K562 (cell line): ENCODE results near the gene DNAH10. TPM values are rescaled to one million over a fixed set of nuclear protein-coding genes. Genes with fewer than 3 reads are reported as not detected.

Experiments used
- ATAC-seq: fragments of 200-7000 bp; cut with Tn5 transposase; 3 replicates; pipeline ENCODE4 v1.9.1; 2020; ENCODE audit warnings: moderate library complexity
- BruUV-seq: library from RNA; stranded (reverse); fragments of 400-500 nt; replicated peaks from 2 replicates; lab custom pipeline; 2021; lab: Mats Ljungman, UMichigan
- CTCF ChIA-PET: fragments of 300-600 bp; formaldehyde crosslinking; extraction: SDS; loops from one replicate; lab custom pipeline; 2021; ENCODE audit warnings: low intra/inter-chr PET ratio; lab: Yijun Ruan, JAX
- POLR2A ChIA-PET: fragments of 300-600, 350-650 bp; sonication (Branson Sonifier 250); formaldehyde crosslinking; extraction: SDS; loops from one replicate; lab custom pipeline; 2021; ENCODE audit warnings: antibody characterized with exemption, inconsistent platforms; lab: Yijun Ruan, JAX
- DNase-seq, 4 experiments: peaks; one replicate each; pipeline versions ENCODE4 v3.0.0 to v3.0.0-alpha.2; 2011 to 2018; ENCODE audit warnings: low spot score in 3 of 4, mixed read lengths in 3 of 4; ENCODE audit errors: extremely low read depth in 1 of 4
- FAIRE-seq: peaks from 2 replicates; lab custom pipeline; 2011; peaks lifted over from hg19 to GRCh38; lab: Jason Lieb, UNC
- H2AFZ ChIP-seq: 2 replicates; pipeline ENCODE4 v1.6.0; 2011; ENCODE audit warnings: low read depth, low read length, control low read depth, inconsistent platforms
- H3K27ac ChIP-seq: fragments of 200-600 bp; 3 replicates; pipeline ENCODE4 v1.8.0; 2011; ENCODE audit warnings: low read depth, mild to moderate bottlenecking, control low read depth, inconsistent platforms, low read length, moderate library complexity, mixed read lengths; ENCODE audit errors: extremely low read depth
- H3K27me3 ChIP-seq, 2 experiments: fragments of 300-600 bp in 1 of 2; 2 replicates in 1 of 2; 3 replicates in 1 of 2; pipeline versions ENCODE4 v1.6.0 to v1.8.0; 2011; ENCODE audit warnings: inconsistent platforms in 2 of 2, low read length in 2 of 2, mild to moderate bottlenecking in 1 of 2, mixed read lengths in 1 of 2, moderate library complexity in 1 of 2; ENCODE audit not compliant: control insufficient read depth in 2 of 2, insufficient read depth in 2 of 2
- H3K36me3 ChIP-seq: fragments of 300-600 bp; 3 replicates; pipeline ENCODE4 v1.8.0; 2011; ENCODE audit warnings: mild to moderate bottlenecking, low read length, inconsistent platforms; ENCODE audit not compliant: control insufficient read depth, insufficient read depth
- H3K4me1 ChIP-seq, 2 experiments: fragments of 200-600 bp in 1 of 2; replicated peaks in 1 of 2; 2 replicates in 1 of 2; 3 replicates in 1 of 2; pipeline versions ENCODE4 v1.5.1 to v1.8.0; 2011; ENCODE audit warnings: inconsistent platforms in 2 of 2, low read length in 2 of 2, mild to moderate bottlenecking in 1 of 2, mixed read lengths in 1 of 2, moderate library complexity in 1 of 2; ENCODE audit not compliant: control insufficient read depth in 2 of 2, insufficient read depth in 2 of 2
- H3K4me2 ChIP-seq: 2 replicates; pipeline ENCODE4 v1.6.1; 2011; ENCODE audit warnings: low read length, control low read depth, inconsistent platforms, mixed read lengths; ENCODE audit not compliant: insufficient read depth
- H3K4me3 ChIP-seq: fragments of 200-600 bp; sonication (generic), shearing (Covaris generic); 2 replicates; pipeline ENCODE4 v1.5.1; 2016; ENCODE audit warnings: control low read depth, inconsistent platforms
- H3K79me2 ChIP-seq: fragments of 200-600 bp; 3 replicates; pipeline ENCODE4 v1.8.0; 2011; ENCODE audit warnings: low read length, inconsistent platforms; ENCODE audit not compliant: control insufficient read depth, insufficient read depth
- H3K9ac ChIP-seq, 2 experiments: 2 replicates each; pipeline versions ENCODE4 v1.6.0 to v1.6.1; 2011; ENCODE audit warnings: low read depth in 2 of 2, low read length in 2 of 2, control low read depth in 1 of 2, inconsistent platforms in 1 of 2, mild to moderate bottlenecking in 1 of 2, mixed read lengths in 1 of 2; ENCODE audit not compliant: insufficient read depth in 1 of 2
- H3K9me1 ChIP-seq: one replicate; pipeline ENCODE4 v1.6.0; 2011; ENCODE audit warnings: inconsistent platforms, mild to moderate bottlenecking, low read length, moderate library complexity; ENCODE audit not compliant: control insufficient read depth, insufficient read depth
- H3K9me3 ChIP-seq: replicated peaks from 2 replicates; pipeline ENCODE4 v1.5.1; 2011; ENCODE audit warnings: low read depth, low read length, inconsistent platforms; ENCODE audit not compliant: control insufficient read depth, insufficient read depth
- H4K20me1 ChIP-seq: replicated peaks from 2 replicates; pipeline ENCODE4 v1.6.1; 2011; ENCODE audit warnings: low read length, inconsistent platforms, mixed read lengths; ENCODE audit not compliant: control insufficient read depth, insufficient read depth
- CTCF ChIP-seq, 3 experiments: IDR thresholded peaks in 2 of 3; conservative IDR thresholded peaks in 1 of 3; 2 replicates each; pipeline ENCODE4 v1.5.1; 2011 to 2012; ENCODE audit warnings: low read length in 3 of 3, mild to moderate bottlenecking in 3 of 3, control low read depth in 2 of 3, improper control_type of control experiment in 1 of 3, inconsistent platforms in 1 of 3, low read depth in 1 of 3, mixed read lengths in 1 of 3, moderate library complexity in 1 of 3; ENCODE audit not compliant: insufficient read depth in 2 of 3
- FOXK1 ChIP-seq: sonication (generic); formaldehyde crosslinking; IDR thresholded peaks from 2 replicates; pipeline ENCODE4 v1.8.0; 2022; ENCODE audit warnings: missing genetic modification reagents, mild to moderate bottlenecking, borderline replicate concordance
- MNT ChIP-seq, 2 experiments: fragments of 450-650 bp; conservative IDR thresholded peaks; 2 replicates each; pipeline ENCODE4 v1.6.1; 2017; ENCODE audit warnings: mild to moderate bottlenecking in 2 of 2, moderate library complexity in 2 of 2
- NFRKB ChIP-seq: fragments of 450-650 bp; IDR thresholded peaks from 2 replicates; pipeline ENCODE4 v1.6.1; 2016; ENCODE audit warnings: low read depth
- NR0B1 ChIP-seq: fragments of 450-650 bp; IDR thresholded peaks from one replicate; pipeline ENCODE4 v1.6.1; 2018; ENCODE audit warnings: mild to moderate bottlenecking, moderate library complexity; ENCODE audit not compliant: partially characterized antibody
- RREB1 ChIP-seq: fragments of 250-450 bp; sonication (Bioruptor Pico); IDR thresholded peaks from 2 replicates; pipeline ENCODE4 v1.4.0; 2020
- ZNF3 ChIP-seq: fragments of 250-450 bp; sonication (Bioruptor Pico); IDR thresholded peaks from 2 replicates; pipeline ENCODE4 v1.5.0; 2021; ENCODE audit warnings: mild to moderate bottlenecking, moderate library complexity
- ZNF395 ChIP-seq: fragments of 200-800 bp; sonication (Bioruptor generic); IDR thresholded peaks from 2 replicates; pipeline ENCODE4 v1.6.1; 2017; ENCODE audit warnings: missing genetic modification characterization, missing compliant biosample characterization
- WGBS: fragments of 100-300 bp; shearing (Covaris generic); methylation state at CpG from one replicate; pipeline ENCODE4 v1.1.6; 2016; ENCODE audit warnings: low coverage, mixed read lengths; ENCODE audit not compliant: insufficient coverage; ENCODE audit errors: missing lambda C conversion rate; 5-methylcytosine and 5-hydroxymethylcytosine counted together
- in situ Hi-C: fragments of 300-500 bp; cut with MboI; formaldehyde crosslinking; loops from 4 replicates; pipeline ENCODE4 v1.15.0; 2018; ENCODE audit warnings: inconsistent platforms, mixed read lengths
- intact Hi-C: fragments of 100-400 bp; cut with micrococcal nuclease; formaldehyde crosslinking; loops from 2 replicates; pipeline ENCODE4 v1.14.2; 2022
- polyA plus RNA-seq, 8 experiments: library from polyadenylated mRNA; depleted of rRNA in 4 of 8; stranded (reverse) in 5 of 8; unstranded in 3 of 8; fragments of >200 nt; fragmentation: Nextera tagmentation in 2 of 8; fragmentation: Illumina TruSeq in 1 of 8; extraction: Ambion mirVana in 2 of 8; extraction: Trizol in 1 of 8; gene quantifications; 2 replicates each; pipeline versions ENCODE4 v1.2.1 to v1.2.3, GENCODE V29; 2011 to 2014; ENCODE audit warnings: inconsistent platforms in 1 of 8, missing spikeins in 1 of 8
- total RNA-seq, 7 experiments: library from RNA; depleted of rRNA in 6 of 7; stranded (reverse); fragments of >200 nt in 6 of 7; fragmentation: Illumina TruSeq in 2 of 7; extraction: Trizol in 2 of 7; gene quantifications; 2 replicates each; pipeline versions ENCODE4 v1.2.1 to v1.2.3, GENCODE V29; 2011 to 2021; ENCODE audit warnings: low replicate concordance in 1 of 7

DNAH10 gene
- total and polyA plus RNA-seq, 9 of the 15 experiments (the other 6 are each of a cell fraction or from before 2014, with no cell fraction given), result 0.01 to 0.06 (median 0.04) TPM; not detected in 1

GRCh38 chr12:123767613-123768012, 5.5 kb downstream of the DNAH10 start (continued):
- TF ChIP-seq RREB1 (no peak), CTCF (IDR thresholded peaks at IDR 0.05 in 2 of 3, conservative IDR thresholded peaks at IDR 0.05 in 1 of 3; ENCODE audit: insufficient read depth in 2 of 3, low read depth in 1 of 3, low read length in 3 of 3) (no peak)

- POLR2A ChIA-PET, result no interaction called here
- H3K4me3 ChIP-seq, result no peak overlapping the region
- TF ChIP-seq NR0B1, result no peak
- no peak for TF ChIP-seq NFRKB
- no peak for TF ChIP-seq FOXK1 (CRISPR knock-in tag)
- no peak for TF ChIP-seq ZNF3 (CRISPR knock-in tag)
- TF ChIP-seq ZNF395 (CRISPR knock-in tag), result no peak
- no peak for TF ChIP-seq MNT (conservative IDR thresholded peaks at IDR 0.05)
Measured at GRCh38 chr12:123771261-123771660, 9.2 kb downstream of the DNAH10 start.

More at GRCh38 chr12:123771261-123771660, 9.2 kb downstream of the DNAH10 start:
- Histone ChIP-seq H3K9ac (no peak overlapping the region), H3K79me2 (no peaks in the 10 kb centered on the region), H3K36me3 (no peaks in the 10 kb centered on the region), H2AFZ (no peak overlapping the region), H3K9me1 (no peaks in the 10 kb centered on the region), H3K9me3 (no peaks in the 10 kb centered on the region), H4K20me1 (no peaks in the 10 kb centered on the region), H3K27me3 (peaks cover 16 to 18% of the 10 kb centered on the region in 2 experiments; a peak in 3 of 5 replicates), H3K4me2 (no peak overlapping the region), H3K27ac (no peak overlapping the region), H3K4me1 (no peaks in the 10 kb centered on the region)
- in situ Hi-C loops, result no loop called here
- no peak for FAIRE-seq
- intact Hi-C loops, result no loop called here
- 9% methylated on average over 7 of the region's 7 CpGs for WGBS
- ATAC-seq, result no peak
- no peak for DNase-seq
- BruUV-seq, result no TSS peak
- CTCF ChIA-PET, result no interaction called here
